Measurements from ENCODE around the gene TAF6L.

TAF6L gene, protein sequence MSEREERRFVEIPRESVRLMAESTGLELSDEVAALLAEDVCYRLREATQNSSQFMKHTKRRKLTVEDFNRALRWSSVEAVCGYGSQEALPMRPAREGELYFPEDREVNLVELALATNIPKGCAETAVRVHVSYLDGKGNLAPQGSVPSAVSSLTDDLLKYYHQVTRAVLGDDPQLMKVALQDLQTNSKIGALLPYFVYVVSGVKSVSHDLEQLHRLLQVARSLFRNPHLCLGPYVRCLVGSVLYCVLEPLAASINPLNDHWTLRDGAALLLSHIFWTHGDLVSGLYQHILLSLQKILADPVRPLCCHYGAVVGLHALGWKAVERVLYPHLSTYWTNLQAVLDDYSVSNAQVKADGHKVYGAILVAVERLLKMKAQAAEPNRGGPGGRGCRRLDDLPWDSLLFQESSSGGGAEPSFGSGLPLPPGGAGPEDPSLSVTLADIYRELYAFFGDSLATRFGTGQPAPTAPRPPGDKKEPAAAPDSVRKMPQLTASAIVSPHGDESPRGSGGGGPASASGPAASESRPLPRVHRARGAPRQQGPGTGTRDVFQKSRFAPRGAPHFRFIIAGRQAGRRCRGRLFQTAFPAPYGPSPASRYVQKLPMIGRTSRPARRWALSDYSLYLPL

GRCh38 chr11:62771144-62772021, at the start of gene TAF6L:
Gene TAF6L (plus strand): TSS chr11:62771396. CDS start chr11:62775784, 4,388 bp downstream.
- peak within 1 kb of the TSS; percentile 91 for H3K4me3 ChIP-seq (ENCODE audit: low read depth, low read length)
- TF ChIP-seq CTCF (IDR thresholded peaks at IDR 0.05; ENCODE audit: borderline replicate concordance, insufficient read depth, low read depth, low read length): no peak

GRCh38 chr11:62721994-62722393, 49.2 kb upstream of the TAF6L start:
- no peak overlapping the region for H3K4me3 ChIP-seq (ENCODE audit: low read depth, low read length)
- TF ChIP-seq CTCF (IDR thresholded peaks at IDR 0.05; ENCODE audit: borderline replicate concordance, insufficient read depth, low read depth, low read length): no peak

- H3K4me3 ChIP-seq (ENCODE audit: low read depth, low read length): no peak overlapping the region
- no peak for TF ChIP-seq CTCF (IDR thresholded peaks at IDR 0.05; ENCODE audit: borderline replicate concordance, insufficient read depth, low read depth, low read length)
Observed at GRCh38 chr11:62724171-62724570, 47.0 kb upstream of the TAF6L start.

GRCh38 chr11:62725646-62726045, 45.5 kb upstream of the TAF6L start:
- TF ChIP-seq CTCF (IDR thresholded peaks at IDR 0.05; ENCODE audit: borderline replicate concordance, insufficient read depth, low read depth, low read length): no peak
- H3K4me3 ChIP-seq (ENCODE audit: low read depth, low read length): peak overlapping the region; percentile 98

DNA sequence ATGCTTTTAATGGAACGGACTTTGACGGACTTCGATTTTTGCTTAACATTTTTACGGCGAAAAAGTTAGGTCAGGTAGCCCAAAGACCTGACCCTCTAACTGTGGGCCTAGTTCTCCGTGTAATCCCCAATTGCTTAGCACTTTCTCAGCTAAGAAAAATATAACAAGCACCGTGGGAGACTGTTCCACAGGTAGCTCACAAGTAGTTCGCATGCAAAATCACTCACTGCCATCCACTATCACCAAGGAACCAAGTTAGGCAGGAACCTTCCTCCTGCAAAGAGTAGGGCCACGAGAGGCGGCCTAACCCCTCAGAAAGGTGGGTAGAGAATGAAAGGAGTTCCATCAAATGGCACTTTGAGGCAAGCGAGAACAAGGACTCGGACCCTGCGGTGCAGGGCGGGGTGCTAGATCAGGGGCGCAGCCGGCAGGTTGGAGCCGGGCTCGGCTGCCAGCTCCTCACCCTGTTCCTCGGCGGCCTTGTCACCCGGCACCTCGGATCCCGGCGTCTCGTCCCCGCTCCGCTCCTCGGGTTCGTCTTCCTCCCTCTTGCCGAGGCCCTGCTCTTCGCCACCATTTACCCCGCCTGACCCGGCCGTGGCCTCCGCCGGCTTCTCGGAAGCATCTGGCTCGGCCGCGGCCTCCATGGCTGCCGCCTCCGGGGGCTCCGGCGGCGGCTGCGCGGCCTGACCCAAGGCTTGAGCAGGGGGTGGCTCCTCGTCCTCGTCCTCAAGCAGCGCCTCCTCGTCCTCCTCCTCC, 44.9 kb upstream of the TAF6L start:
- no peak for TF ChIP-seq CTCF (IDR thresholded peaks at IDR 0.05; ENCODE audit: borderline replicate concordance, insufficient read depth, low read depth, low read length)
- H3K4me3 ChIP-seq (ENCODE audit: low read depth, low read length): peak overlapping the region; percentile 98

DNA sequence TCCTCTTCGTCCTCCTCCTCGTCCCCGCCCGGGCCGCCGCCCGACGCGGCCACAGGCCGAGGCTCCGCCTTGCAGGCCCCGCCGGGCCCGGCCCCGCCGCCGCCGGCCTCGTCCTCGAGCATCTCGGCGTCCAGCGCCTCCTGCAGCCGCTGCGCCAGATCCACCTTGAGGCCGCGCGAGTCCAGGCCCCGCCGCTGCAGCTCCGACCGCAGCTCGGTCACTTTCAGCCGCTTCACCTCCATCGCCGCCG, 44.4 kb upstream of the TAF6L start:
- no peak for TF ChIP-seq CTCF (IDR thresholded peaks at IDR 0.05; ENCODE audit: borderline replicate concordance, insufficient read depth, low read depth, low read length)
- peak overlapping the region; percentile 98 for H3K4me3 ChIP-seq (ENCODE audit: low read depth, low read length)

Measured in GM12875 (cell line).